PC-3 (cell line): ENCODE measurements around the gene SHROOM2. TPM values are rescaled to one million over a fixed set of nuclear protein-coding genes. Genes with fewer than 3 reads are reported as not detected.

Experiments
- ATAC-seq: fragments of 200-7000 bp; cut with Tn5 transposase; 2 replicates; pipeline ENCODE4 v1.9.1; 2020; ENCODE audit warnings: mild to moderate bottlenecking, moderate library complexity
- BruUV-seq: library from RNA; stranded (reverse); fragments of 400-500 nt; replicated peaks from 2 replicates; lab custom pipeline; 2021; lab: Mats Ljungman, UMichigan
- CTCF ChIA-PET: fragments of 300-600 bp; sonication (Branson Sonifier 250); formaldehyde crosslinking; loops from one replicate; lab custom pipeline; 2022; ENCODE audit warnings: antibody characterized with exemption; lab: Charles Lee
- POLR2A ChIA-PET: fragments of 300-600 bp; sonication (Branson Sonifier 250); formaldehyde crosslinking; loops from one replicate; lab custom pipeline; 2022; ENCODE audit warnings: antibody characterized with exemption; ENCODE audit not compliant: unreplicated experiment; lab: Charles Lee
- DNase-seq: peaks from one replicate; pipeline ENCODE4 v3.0.0-alpha.2; 2015
- H2AFZ ChIP-seq: fragments of 300-600 bp; sonication (generic); 2 replicates; pipeline ENCODE4 v1.6.0; 2016; ENCODE audit warnings: antibody characterized with exemption, low read length
- H3F3A ChIP-seq: fragments of 300-600 bp; sonication (generic); one replicate; pipeline ENCODE4 v1.6.0; 2017; ENCODE audit warnings: antibody characterized with exemption, low read length, control low read depth, mild to moderate bottlenecking; ENCODE audit not compliant: unreplicated experiment
- H3K27ac ChIP-seq: fragments of 300-600 bp; sonication (generic); 2 replicates; pipeline ENCODE4 v1.5.1; 2016; ENCODE audit warnings: mild to moderate bottlenecking, low read length
- H3K27me3 ChIP-seq: fragments of 300-600 bp; sonication (generic); 2 replicates; pipeline ENCODE4 v1.6.1; 2016; ENCODE audit warnings: low read length, mixed read lengths
- H3K36me3 ChIP-seq: fragments of 300-600 bp; sonication (generic); 2 replicates; pipeline ENCODE4 v1.6.1; 2016; ENCODE audit warnings: low read depth, mixed run types, low read length, mixed read lengths
- H3K4me1 ChIP-seq: fragments of 300-600 bp; sonication (generic); 2 replicates; pipeline ENCODE4 v1.5.1; 2016; ENCODE audit warnings: low read length; ENCODE audit not compliant: insufficient read depth
- H3K4me2 ChIP-seq: fragments of 300-600 bp; sonication (generic); 2 replicates; pipeline ENCODE4 v1.6.0; 2016; ENCODE audit warnings: low read length
- H3K4me3 ChIP-seq: fragments of 300-600 bp; sonication (generic); 2 replicates; pipeline ENCODE4 v1.5.1; 2016; ENCODE audit warnings: mild to moderate bottlenecking, low read length, mixed read lengths
- H3K79me2 ChIP-seq: fragments of 300-600 bp; sonication (generic); 2 replicates; pipeline ENCODE4 v1.6.1; 2017; ENCODE audit warnings: low read length, mixed read lengths
- H3K9ac ChIP-seq: fragments of 300-600 bp; sonication (generic); 2 replicates; pipeline ENCODE4 v1.6.0; 2016; ENCODE audit warnings: mild to moderate bottlenecking, low read length
- H3K9me2 ChIP-seq: fragments of 300-600 bp; sonication (generic); replicated peaks from 2 replicates; pipeline ENCODE4 v1.6.1; 2016; ENCODE audit warnings: mixed run types, low read length, mixed read lengths
- H3K9me3 ChIP-seq: fragments of 300-600 bp; sonication (generic); 2 replicates; pipeline ENCODE4 v1.6.1; 2016; ENCODE audit warnings: low read length, mixed read lengths
- H4K20me1 ChIP-seq: fragments of 300-600 bp; sonication (generic); 2 replicates; pipeline ENCODE4 v1.6.1; 2016; ENCODE audit warnings: low read length, mixed read lengths
- EZH2 ChIP-seq: fragments of 300-600 bp; sonication (generic); IDR thresholded peaks from one replicate; pipeline ENCODE4 v1.6.1; 2017; ENCODE audit warnings: antibody characterized with exemption, mild to moderate bottlenecking, low read length; ENCODE audit not compliant: unreplicated experiment
- EZH2phosphoT487 ChIP-seq: fragments of 300-600 bp; sonication (generic); IDR thresholded peaks from 2 replicates; pipeline ENCODE4 v1.6.1; 2018; ENCODE audit warnings: mild to moderate bottlenecking, antibody characterized with exemption, low read length, borderline replicate concordance
- intact Hi-C: fragments of 100-400 bp; cut with micrococcal nuclease; formaldehyde crosslinking; loops from 2 replicates; pipeline ENCODE4 v1.9.0; 2023
- total RNA-seq: library from RNA; depleted of rRNA; stranded (reverse); fragments of >200 nt; gene quantifications from 2 replicates; pipeline ENCODE4 v1.2.3, GENCODE V29; 2014
- TF ChIP-seq, protein P1 (sequence below): fragments of 300-600 bp; sonication (generic); conservative IDR thresholded peaks from 2 replicates; pipeline ENCODE4 v1.5.1; 2017; ENCODE audit warnings: antibody characterized with exemption, low read depth, mild to moderate bottlenecking, low read length

SHROOM2 gene
- total RNA-seq, 1 experiment from 2014 or later, result 6.5 TPM

DNA sequence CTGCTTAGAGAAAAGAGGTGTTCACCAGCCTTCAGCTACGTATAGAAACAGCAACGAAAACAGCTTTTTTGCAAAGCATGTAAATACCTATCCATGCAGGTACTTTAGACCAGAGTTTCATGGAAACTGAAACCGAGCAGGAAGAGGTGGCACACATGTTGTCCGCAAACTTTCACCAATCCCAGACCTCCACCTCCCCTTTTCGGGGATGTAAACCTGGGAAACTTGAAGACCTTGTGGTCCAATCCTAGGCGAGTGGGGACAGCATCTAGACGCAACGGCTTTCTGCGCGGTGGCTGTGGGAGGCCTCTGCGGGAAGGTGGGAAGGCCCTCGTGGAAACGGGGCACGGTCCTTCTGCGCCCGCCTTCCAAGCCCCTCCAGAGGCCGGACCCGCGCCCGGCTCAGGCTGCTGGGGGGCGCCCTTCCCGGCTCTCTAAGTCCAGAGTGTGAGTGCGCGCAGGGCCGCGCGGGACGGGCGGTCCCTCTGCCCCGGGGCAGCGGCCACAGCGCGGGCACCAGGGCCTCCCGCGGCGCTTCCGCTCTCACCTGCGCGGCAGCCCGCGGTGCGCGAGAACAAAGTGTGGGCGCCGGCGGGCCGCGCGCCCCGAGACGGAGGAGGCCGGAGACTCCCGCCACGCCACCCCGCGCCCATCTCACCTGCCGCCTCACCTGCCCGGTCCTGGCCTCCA is 830 bp upstream of the SHROOM2 start:
- Histone ChIP-seq H4K20me1 (no peaks in the 10 kb centered on the region), H3K9ac (no peak overlapping the region; the same call in 1 of the 2 replicates), H3F3A (no peaks in the 10 kb centered on the region), H3K4me1 (peaks cover 33% of the 10 kb centered on the region), H3K36me3 (no peaks in the 10 kb centered on the region), H3K79me2 (peaks cover 32% of the 10 kb centered on the region), H3K4me3 (peak overlapping the region; percentile 70), H3K27ac (no peak overlapping the region), H3K9me2 (no peaks in the 10 kb centered on the region), H3K4me2 (peak overlapping the region; percentile 86), H2AFZ (peak overlapping the region; percentile 81), H3K9me3 (no peaks in the 10 kb centered on the region), H3K27me3 (no peaks in the 10 kb centered on the region)
- intact Hi-C loops, result loop anchor here (5.0 to 10.0 kb wide), 2 partner anchors 59 to 87 kb away; no protein-coding TSS in a partner anchor
- DNase-seq (peak; percentile 4), ATAC-seq (0 out of 2 replicates have a peak, but pooled peaks have one; percentile 8)
- no TSS peak for BruUV-seq
- ChIA-PET POLR2A (no interaction called here), CTCF (no interaction called here)
- TF ChIP-seq EZH2, result no peak
- TF ChIP-seq EZH2phosphoT487, result no peak
- TF ChIP-seq, protein P1, sequence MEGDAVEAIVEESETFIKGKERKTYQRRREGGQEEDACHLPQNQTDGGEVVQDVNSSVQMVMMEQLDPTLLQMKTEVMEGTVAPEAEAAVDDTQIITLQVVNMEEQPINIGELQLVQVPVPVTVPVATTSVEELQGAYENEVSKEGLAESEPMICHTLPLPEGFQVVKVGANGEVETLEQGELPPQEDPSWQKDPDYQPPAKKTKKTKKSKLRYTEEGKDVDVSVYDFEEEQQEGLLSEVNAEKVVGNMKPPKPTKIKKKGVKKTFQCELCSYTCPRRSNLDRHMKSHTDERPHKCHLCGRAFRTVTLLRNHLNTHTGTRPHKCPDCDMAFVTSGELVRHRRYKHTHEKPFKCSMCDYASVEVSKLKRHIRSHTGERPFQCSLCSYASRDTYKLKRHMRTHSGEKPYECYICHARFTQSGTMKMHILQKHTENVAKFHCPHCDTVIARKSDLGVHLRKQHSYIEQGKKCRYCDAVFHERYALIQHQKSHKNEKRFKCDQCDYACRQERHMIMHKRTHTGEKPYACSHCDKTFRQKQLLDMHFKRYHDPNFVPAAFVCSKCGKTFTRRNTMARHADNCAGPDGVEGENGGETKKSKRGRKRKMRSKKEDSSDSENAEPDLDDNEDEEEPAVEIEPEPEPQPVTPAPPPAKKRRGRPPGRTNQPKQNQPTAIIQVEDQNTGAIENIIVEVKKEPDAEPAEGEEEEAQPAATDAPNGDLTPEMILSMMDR, result no peak

DNA sequence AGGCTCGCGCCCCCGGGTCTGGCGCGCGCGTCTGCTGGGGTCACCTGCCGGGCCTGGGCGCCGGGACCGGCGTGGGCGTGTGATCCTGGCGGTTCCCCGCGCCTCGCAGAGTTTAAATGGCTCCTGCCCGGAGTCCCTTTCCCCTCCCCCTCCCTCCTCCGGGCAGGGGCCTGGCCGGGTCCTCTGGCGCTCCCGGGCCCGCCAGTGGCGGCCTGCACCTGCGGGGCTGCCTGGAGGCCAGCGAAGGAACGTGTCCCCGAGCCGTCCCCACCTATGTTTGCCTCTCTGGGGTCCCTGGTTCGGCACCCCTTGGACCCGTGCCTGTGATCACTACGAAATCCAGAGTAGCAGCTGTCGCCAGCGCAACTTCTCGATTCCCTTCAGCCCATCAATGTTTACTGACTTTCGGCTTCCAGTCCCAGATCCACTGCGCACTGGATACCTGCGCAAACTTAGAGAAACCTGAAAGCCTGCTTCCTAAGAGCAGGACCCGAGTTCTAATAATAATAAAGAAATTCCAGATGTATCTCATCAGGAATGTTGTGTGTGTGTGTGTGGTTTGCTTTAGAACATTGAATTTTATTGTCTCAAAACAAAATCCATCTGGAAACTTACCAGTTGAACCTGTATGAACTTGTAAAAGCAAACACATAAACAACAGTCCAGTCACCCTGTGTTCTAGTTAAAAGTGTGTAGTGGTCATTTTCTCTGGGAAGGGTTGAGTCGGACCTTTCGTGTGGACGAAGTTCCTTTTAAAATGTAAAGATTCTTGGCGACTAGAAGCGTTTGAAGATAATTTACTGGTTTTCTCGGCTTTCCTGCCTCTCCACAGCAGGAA is 788 bp downstream of the SHROOM2 start:
- no peaks in the 10 kb centered on the region for H4K20me1 ChIP-seq
- peaks cover 31% of the 10 kb centered on the region for H3K4me1 ChIP-seq
- H3K27ac ChIP-seq, result no peak overlapping the region
- ChIA-PET CTCF (no interaction called here), POLR2A (no interaction called here)
- peak overlapping the region; percentile 26; the same call in 1 of the 2 replicates for H3K9ac ChIP-seq
- H3K36me3 ChIP-seq, result no peaks in the 10 kb centered on the region
- DNase-seq, result peak; percentile 46
- TSS peak; percentile 51 for BruUV-seq
- intact Hi-C loops, result loop anchor here (5.0 to 10.0 kb wide), 2 partner anchors 58 to 85 kb away; no protein-coding TSS in a partner anchor
- H3F3A ChIP-seq, result no peaks in the 10 kb centered on the region
- H2AFZ ChIP-seq, result peak overlapping the region; percentile 81
- no peaks in the 10 kb centered on the region for H3K9me2 ChIP-seq
- H3K9me3 ChIP-seq, result no peaks in the 10 kb centered on the region
- H3K79me2 ChIP-seq, result peaks cover 42% of the 10 kb centered on the region
- no peaks in the 10 kb centered on the region for H3K27me3 ChIP-seq
- ATAC-seq, result peak; percentile 25
- peak overlapping the region; percentile 87 for H3K4me2 ChIP-seq
- H3K4me3 ChIP-seq, result peak overlapping the region; percentile 95
- TF ChIP-seq EZH2 (no peak), EZH2phosphoT487 (no peak)
- TF ChIP-seq, protein P1, result no peak
